HG03139 (cell line): ENCODE measurements around the gene SPTB.
"Not testable (repeated sequence)": the region's sequence is repeated elsewhere in the genome, so short reads cannot be mapped to it uniquely, and the experiment has no call there.

Experiments
- ATAC-seq: cut with Tn5 transposase; IDR thresholded peaks from one replicate; pipeline ENCODE4 v1.9.1; 2021; ENCODE audit not compliant: unreplicated experiment

SPTB gene

DNA sequence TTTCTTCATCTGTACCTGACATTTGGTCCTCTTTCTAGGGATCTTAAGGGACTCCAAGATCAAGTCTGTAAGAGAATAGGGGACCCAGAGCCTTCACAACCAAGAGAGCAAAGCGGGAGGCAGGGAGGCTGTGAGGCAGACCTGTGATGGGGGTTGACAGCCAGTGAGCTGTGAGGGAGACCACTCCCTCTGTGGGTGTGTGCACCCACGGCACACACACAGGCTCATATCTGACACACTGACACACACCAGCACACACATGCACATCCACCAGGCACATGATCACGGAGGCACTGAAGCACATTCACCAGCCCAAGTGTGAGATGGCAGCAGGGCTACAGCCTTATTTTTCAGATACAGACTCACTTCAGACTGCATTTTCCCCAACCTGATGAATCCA lies 55.2 kb downstream of the SPTB start:
- no peak for ATAC-seq

DNA sequence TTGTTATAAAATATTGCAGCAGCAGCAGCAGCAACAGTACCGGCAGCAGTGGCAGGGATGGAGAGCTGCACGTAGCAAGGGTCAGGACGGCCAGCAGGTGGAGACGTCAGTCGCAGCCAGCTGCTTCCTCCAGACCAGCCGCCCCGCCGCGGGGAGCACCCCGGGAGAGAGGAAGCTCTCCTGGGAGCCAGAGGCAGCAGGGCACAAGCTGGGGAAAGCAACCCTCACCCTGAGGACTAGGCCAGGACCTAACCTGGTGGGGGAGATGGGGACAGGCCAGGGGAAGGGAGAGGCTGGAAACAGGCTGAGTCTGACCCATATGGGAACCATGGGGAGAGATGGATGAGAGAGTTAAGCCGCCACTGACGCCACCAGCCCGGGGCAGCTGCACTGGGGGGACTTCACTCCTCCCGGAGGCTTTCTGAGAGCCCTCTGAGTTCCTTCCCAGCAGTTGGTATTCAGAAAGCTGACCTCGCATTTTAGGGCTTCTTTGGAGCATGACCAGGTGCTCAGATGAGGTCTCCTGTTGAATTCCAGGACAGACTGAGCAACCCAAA lies 56.3 kb downstream of the SPTB start:
- no peak for ATAC-seq

- no peak for ATAC-seq
Observed at GRCh38 chr14:64821651-64822050, 58.1 kb downstream of the SPTB start.

DNA sequence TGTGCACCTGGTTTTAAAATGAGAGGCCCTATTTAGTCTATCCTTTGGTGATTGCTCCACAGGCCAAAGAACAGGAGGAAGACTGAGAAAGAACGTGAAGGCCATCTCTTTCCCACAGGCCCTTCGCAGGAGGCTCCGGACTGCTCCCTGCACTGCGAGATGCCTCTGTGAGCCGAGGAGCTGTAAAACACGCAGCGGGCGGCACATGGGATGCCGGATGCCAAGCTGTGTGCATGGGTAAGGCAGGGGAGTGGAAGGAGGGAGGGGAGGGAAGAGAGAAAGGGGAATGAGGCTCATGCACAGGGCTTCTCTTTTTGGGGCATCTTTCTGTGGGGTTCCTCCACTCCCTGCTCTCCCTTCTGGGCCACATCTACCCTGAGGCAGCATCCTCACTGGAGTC lies 61.6 kb downstream of the SPTB start:
- no peak for ATAC-seq

DNA sequence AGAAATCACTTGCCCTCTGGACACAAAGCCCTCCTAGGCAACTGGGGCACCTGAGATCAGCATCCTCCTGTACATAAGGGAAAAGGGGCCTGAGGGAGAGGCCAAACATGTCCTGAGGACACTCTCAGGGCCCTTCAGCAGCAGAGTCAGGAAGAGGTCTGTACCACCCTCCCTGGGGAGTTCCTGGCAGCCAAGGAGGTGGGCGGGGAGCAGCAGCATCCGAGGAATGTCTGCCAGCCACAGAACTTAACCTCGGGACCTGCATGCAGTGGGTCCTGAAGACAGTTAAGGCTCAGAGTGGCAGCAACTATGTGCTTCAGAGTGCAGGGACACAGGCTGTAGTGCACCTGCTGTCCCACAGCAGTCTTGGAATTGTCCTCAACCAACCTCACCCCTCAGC lies 62.1 kb downstream of the SPTB start:
- no peak for ATAC-seq

GRCh38 chr14:64816221-64816783 lies 63.4 kb downstream of the SPTB start:
- ATAC-seq = no peak

DNA sequence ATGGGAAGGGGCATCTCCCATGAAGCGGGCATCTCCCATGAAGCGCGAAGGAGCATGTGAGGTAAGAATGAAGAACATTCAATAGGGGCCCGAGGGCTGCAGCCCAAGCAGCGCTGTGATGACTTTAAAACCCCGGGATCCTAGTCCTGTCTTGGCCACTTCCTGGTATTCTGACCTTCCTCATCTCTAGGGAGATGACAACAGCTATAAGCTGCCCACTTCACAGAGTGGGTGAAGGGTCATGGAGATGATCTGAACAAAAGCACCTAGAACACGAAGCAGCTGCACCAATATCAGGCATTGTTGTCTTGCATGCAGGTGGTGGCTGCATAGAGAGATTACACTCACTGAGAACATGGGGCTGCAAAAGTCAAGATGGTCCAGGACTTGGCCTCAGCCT lies 64.5 kb downstream of the SPTB start:
- ATAC-seq = no peak

DNA sequence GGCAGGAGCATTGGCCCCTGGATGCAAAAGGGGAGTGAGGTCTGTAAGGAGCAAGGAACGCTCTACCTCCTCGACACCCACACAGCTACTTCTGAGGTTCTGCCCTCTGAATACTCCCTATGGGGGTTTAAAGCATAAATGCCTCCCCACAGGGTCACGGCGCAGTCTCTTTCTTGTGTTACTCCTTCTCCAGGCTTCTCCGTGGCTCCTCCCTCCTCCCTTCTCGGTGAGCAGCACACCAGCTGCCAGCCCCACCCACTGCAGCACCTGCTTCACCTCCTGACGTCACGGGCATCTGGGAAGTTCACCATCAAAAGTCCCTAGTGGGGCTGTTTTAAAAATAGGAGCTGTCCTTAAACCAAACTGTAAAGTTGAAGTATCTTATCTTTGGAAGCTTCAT lies 67.3 kb downstream of the SPTB start:
- no peak for ATAC-seq

- no peak for ATAC-seq
Observed at GRCh38 chr14:64811676-64812075, 68.0 kb downstream of the SPTB start.

DNA sequence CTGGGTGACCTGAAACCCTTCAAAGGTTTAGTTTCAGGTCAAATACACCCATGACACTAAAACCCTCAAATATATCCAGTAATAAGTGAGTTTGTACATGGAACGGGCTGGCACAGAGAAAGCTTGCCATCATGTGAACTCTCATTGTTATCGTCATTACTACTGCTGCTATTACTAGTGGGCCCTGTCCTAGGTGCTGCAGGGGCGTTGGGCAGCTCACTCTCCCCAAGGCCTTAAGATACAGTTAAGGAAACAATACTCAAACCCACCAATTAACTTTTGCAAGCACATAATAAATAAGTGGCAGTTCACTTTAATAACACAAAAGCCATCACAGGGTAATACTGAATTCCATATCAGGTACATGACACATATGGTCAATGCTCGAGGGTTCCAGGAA lies 71.3 kb downstream of the SPTB start:
- no peak for ATAC-seq

DNA sequence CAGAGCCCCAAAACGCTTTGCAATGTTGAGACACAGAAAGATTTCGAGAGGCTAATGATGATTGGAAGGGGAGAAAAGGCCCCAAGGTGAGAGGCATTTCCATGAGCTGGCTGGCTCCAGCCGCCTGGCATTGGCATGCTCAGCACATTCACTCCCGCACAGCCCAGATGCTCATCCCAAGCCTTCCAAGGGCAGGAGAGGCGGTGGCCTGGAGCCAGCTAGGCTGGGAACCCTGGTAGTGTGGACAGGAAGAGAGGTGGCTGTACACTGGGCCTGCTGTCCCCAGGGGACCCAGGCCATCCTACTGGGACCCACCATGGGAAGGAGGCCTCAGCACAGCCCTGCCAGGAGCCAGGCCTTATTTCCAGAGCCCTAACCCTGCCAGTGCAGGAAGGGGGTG lies 72.2 kb downstream of the SPTB start:
- no peak for ATAC-seq

DNA sequence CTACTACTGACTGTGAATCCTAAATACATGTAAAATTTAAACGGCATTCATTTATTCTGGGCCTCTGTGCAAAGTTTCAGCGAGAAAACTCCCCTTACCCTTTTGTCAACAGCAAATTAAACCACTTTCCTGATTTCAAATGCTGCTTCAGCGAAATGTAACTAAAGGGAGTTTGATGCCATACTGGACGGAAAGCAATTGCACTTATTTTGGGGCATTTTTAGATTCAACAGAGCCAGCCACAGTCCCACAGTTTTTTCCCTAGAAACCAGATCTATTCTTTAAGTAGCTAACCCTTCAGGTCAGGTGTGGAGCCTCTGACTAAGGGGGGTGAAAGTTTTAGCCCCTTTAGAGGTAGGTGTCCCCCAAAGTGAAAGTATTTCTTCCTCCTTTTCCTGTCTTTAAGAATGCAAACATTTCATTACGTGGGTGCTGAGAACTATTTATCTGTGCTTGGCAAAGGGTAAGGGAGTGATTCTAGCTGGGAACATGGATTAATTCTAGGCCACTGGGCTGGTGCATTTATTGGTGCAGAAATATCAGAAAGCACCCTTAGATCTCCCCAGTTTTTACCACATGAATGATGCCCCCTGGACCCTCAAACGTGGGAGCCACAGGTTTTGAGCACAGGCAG lies 72.7 kb downstream of the SPTB start:
- no peak for ATAC-seq

DNA sequence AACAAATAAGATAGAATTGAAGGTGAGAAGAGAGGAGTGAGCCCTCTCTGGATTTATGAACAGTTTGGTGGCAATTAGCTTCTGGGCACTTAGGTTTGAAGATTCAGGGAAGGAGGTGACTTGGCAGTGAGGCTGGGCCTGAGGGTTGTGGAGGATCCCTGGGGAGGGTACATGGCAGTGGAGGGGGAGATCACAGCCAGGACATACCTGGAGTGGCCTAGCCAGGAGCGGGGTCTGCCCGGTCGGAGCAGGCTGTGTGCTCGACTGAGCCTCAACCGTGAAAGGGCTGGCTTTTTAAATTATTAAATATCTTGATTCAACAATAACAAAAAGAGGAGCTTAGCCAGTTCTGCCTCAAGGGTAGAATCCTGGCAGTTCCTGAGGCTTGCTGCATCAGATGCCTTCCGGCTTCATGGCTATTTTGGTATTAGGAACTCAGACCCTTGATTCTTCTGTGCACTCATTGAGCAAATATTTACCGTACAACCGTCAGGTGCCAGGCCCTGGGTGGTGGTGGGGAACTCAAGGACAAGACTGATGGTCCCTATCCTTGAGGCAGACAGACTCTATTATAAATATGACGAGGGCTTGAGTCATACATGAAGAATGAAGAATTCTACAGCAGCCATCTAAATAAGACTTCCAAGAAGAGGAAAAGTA lies 73.4 kb downstream of the SPTB start:
- ATAC-seq = no peak

DNA sequence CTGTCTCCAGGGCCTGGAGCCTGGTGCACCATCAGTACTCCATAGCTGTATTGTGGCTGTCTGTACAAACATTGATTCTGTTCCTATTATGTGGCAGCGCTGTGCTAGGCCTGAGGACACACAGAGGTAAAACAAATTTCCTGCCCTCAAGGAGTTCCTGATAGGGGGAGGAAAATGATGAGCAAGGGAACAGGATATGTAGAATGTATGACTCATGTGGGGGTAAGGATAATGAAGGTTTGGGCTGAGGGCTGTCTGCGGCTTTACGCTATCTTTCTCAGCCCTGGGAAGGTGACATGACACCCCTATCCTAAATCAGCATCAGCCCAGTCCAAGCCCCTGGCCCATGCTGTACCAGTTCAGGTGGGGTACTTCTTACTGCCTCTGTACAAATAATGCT lies 74.1 kb downstream of the SPTB start:
- ATAC-seq = not testable (repeated sequence)

DNA sequence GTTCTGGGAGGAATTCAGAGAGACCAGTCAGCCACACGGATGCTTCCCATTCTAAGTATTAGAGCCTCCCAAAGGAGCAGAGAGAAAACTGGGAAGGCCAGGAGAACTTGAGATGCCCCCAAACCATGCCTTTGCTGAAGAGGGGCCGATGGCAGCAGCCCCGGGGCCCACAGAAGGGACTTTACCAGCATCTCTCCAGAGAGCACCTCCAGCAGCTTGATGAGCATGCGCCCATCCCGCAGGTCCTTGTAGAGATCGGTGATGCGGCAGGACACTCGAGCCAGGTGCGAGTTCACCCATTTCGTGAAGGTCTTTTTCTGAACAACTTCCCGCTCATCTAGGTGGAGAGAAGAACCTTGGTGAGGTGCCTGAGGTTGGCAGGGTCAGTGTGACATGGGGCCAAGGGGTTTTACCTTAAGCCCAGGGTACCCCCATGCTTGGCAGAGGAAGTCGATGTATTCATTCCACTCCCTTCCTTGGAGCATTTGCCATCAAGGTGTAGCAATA lies 74.9 kb downstream of the SPTB start:
- no peak for ATAC-seq

- ATAC-seq = no peak
Observed at GRCh38 chr14:64801800-64802199, 77.9 kb downstream of the SPTB start.

GRCh38 chr14:64801046-64801445 lies 78.7 kb downstream of the SPTB start:
- no peak for ATAC-seq

DNA sequence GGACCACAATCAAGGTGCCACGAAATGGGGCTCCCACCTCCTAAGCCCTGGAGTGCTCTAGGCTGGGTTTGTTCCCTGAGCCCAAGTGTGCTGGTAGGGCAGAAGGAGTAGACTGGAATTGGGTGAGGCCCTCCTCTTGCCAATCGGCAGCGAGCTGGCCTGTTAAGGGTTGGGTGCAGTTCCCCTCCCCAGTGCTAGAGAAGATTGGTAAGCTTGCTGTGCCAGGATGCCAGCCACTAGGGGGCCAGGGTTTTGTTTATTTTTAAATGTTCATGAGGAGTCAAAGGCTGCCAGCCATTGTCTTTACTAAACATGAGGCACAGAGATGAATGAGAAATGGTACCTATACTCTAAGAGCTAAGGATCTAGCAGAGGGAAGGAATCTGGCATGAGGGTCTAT lies 79.7 kb downstream of the SPTB start:
- ATAC-seq = no peak

DNA sequence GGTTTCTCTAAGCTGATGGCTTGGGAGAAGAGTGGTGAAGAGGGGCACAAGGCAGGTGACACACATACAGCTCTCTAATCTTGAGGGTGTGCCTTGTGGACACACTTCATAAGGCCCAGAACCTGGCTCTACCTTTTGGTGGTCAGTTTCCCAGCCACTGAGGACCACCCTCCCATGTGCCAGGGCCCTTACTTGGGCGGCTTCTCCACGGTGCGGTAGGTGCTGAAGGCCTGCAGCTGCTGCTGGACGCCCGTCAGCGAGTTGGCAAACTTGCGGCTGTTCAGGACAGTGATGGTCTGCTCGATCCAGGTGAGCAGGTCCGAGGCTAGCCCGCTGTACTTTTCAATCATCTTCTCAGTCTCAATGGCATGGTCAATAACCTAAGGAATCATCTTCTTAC lies 80.2 kb downstream of the SPTB start:
- no peak for ATAC-seq

DNA sequence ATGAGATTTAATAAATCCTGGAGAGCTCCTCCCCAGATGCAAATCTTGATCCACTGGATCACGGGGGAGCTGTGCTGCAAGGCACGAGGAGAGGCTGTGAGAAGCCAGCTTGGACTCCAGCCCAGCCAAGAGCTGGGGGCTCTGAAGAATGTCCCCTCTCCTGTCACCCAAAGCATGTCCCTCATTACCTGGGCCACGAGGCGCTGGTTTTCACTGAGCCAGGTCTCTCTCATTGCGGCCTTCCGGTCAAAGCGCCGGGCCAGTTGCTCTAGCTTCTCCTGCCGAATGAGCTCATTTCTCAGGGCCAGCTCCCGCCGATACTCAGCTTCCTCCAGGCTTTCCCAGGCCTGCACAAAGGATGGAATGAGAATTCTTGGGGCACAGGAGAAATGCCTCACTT lies 83.3 kb downstream of the SPTB start:
- no peak for ATAC-seq

DNA sequence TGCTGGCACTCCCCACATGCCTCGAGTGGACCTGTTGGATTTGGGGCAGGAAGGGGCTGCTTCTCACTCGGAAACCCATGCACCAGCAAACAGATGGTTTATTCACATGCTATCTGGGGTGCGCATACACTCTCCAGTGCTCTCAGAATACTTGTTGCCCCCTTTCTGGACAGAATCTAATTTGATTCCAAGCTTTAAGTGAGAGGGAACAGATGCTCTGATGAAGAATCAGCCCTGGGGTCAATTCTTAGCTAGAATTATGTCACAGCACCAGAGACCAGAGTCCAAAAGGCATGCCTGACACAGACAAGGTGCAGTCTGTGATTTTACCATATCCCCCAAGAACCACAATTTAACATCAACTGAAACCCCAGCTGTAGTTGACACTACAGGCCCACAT lies 83.8 kb downstream of the SPTB start:
- ATAC-seq = no peak

DNA sequence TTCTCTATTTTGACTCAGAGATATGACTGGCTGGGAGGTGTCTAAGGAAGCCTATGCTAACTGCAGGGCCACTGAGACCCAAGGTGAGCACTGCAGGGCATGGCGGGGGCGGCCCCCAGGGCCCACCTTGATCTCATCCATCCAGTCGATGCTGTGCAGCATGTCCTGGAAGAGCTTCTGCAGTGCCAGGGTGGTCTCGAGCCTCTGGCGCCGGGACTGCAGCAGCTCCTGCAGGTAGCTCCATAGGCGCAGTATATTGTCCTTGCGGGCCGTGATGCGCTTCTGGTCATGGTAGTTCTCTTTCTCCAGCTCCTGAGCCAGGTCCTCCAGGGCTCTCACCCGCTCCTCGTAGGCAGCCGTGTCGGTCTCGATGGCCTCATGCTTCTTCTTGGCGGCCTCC lies 84.5 kb downstream of the SPTB start:
- no peak for ATAC-seq
